ENCODE data around the gene GRIK5.

DNA sequence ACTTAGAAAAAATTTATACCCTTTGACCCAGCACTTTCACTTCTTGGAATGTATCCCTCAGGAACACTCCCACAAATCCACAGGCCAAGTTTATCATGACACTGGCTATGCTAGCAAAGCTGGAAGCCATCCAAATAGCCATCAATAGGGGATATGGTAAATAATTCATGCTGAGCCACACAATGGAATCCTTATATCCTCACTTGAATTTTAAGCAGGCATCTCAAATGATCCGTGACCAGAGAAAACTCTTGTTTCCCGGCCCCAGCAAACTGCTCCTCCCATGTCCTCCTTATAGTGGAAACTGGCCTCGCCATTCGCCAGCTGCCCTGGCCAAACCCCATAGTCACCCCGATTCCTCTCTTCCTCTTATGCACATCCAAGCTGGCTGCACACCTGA is 37.6 kb downstream of the GRIK5 start:
- TF ChIP-seq POLR2AphosphoS5 (IDR thresholded peaks at IDR 0.05; ENCODE audit: borderline replicate concordance, low read depth, low read length): no peak
- no peak for TF ChIP-seq EZH2 (IDR thresholded peaks at IDR 0.05)
- TF ChIP-seq FOXP2 (optimal IDR thresholded peaks at IDR 0.05; ENCODE audit: control extremely low read depth, extremely low read length, insufficient read depth): no peak
